Heart left ventricle (tissue), 16 donors: ENCODE data around the gene SPECC1. TPM values are rescaled to one million over a fixed set of nuclear protein-coding genes. Genes with fewer than 3 reads are reported as not detected.
"Not testable (repeated sequence)": the region's sequence is repeated elsewhere in the genome, so short reads cannot be mapped to it uniquely, and the experiment has no call there.

ENCODE experiments used
- ATAC-seq, 4 donors: fragments of 200-7000 bp; cut with Tn5 transposase; one replicate each; pipeline ENCODE4 v1.9.1; 2020 to 2022; ENCODE audit warnings: moderate library complexity in 4 of 4, mild to moderate bottlenecking in 3 of 4, moderate number of reproducible peaks in 1 of 4
- DNase-seq, 5 donors: peaks; one replicate each; pipeline ENCODE4 v3.0.0-alpha.2; 2020
- H3K27ac ChIP-seq, 12 donors: fragments of 200-600 bp; sonication (generic) in 4 of 12; one replicate each; pipeline versions ENCODE4 v1.5.0 to v1.8.0; 2016 to 2022; ENCODE audit warnings: mild to moderate bottlenecking in 2 of 12
- H3K27me3 ChIP-seq, 9 donors: fragments of 200-600 bp; sonication (generic) in 2 of 9; one replicate each; pipeline versions ENCODE4 v1.5.1 to v1.8.0; 2016 to 2022; ENCODE audit warnings: mild to moderate bottlenecking in 3 of 9
- H3K36me3 ChIP-seq, 9 donors: fragments of 200-600 bp; sonication (generic) in 2 of 9; one replicate each; pipeline versions ENCODE4 v1.5.0 to v1.8.0; 2018 to 2022; ENCODE audit warnings: mild to moderate bottlenecking in 2 of 9
- H3K4me1 ChIP-seq, 12 donors: fragments of 200-600 bp; sonication (generic) in 4 of 12; one replicate each; pipeline versions ENCODE4 v1.5.0 to v1.8.0; 2016 to 2022; ENCODE audit warnings: mild to moderate bottlenecking in 3 of 12
- H3K4me3 ChIP-seq, 12 donors: fragments of 200-600 bp; sonication (generic) in 4 of 12; one replicate each; pipeline versions ENCODE4 v1.5.0 to v1.8.0; 2017 to 2022; ENCODE audit warnings: mild to moderate bottlenecking in 9 of 12, moderate library complexity in 4 of 12
- H3K9me3 ChIP-seq, 12 donors: fragments of 200-600 bp; sonication (generic) in 4 of 12; one replicate each; pipeline versions ENCODE4 v1.5.0 to v1.8.0; 2016 to 2022; ENCODE audit warnings: mild to moderate bottlenecking in 1 of 12
- POLR2A ChIP-seq, 2 donors: fragments of 450-650 bp; IDR thresholded peaks; one replicate each; pipeline ENCODE4 v1.6.1; 2017; ENCODE audit warnings: antibody characterized with exemption in 2 of 2, mild to moderate bottlenecking in 2 of 2, moderate library complexity in 2 of 2
- WGBS, 4 donors: extraction: QIAGEN DNeasy Blood & Tissue Kit in 2 of 4; methylation state at CpG; one replicate each; pipeline versions ENCODE4 v1.1.5 to v1.1.7; 2013 to 2018; 5-methylcytosine and 5-hydroxymethylcytosine counted together
- intact Hi-C, 10 donors: fragments of 100-400 bp; cut with DNase I; formaldehyde crosslinking; loops; one replicate each; pipeline versions ENCODE4 v1.11.1 to v1.14.2; 2022
- polyA plus RNA-seq, 2 donors: library from polyadenylated mRNA; stranded (reverse); fragments of 200-250 nt; gene quantifications; one replicate each; pipeline ENCODE4 v1.2.3, GENCODE V29; 2013
- total RNA-seq, 9 donors: library from RNA; depleted of rRNA in 2 of 9; stranded (reverse); fragments of >200 nt in 2 of 9; fragmentation: NEBNext Ultra II Directional in 3 of 9; extraction: Animal tissue kit (Norgen Biotek cat#: 25700) in 3 of 9; gene quantifications; one replicate each; pipeline versions ENCODE4 v1.1.0 to v1.2.4, GENCODE V29; 2016 to 2023
- TF ChIP-seq, protein P1 (sequence below), 12 donors: fragments of 200-600 bp; sonication (generic) in 4 of 12; IDR thresholded peaks; one replicate each; pipeline versions ENCODE4 v1.5.0 to v1.8.0; 2018 to 2022; ENCODE audit warnings: antibody characterized with exemption in 12 of 12, mild to moderate bottlenecking in 5 of 12
- donor health status: ischemic (EF 13 %, LVEDD 7.1; RV severe dilation, severe dysfunction).
- donor health status: healthy with polysubstance abuse.
- donor health status: DM: no; HTN: yes; CAD: no.
- donor health status: DM: no; HTN: no; CAD: no.
- donor health status: ischemic (EF 25% LVEDD 6.9; RV normal size, moderate dysfunction).
- donor health status: ischemic (EF 25% LVEDD 5.7; RV mildly dilated, moderate dysfunction).
- donor health status: healthy.
- donor health status: DM: yes; HTN: yes; CAD: no.
- donor health status: ischemic (EF 35%, LVEDD 5.7; RV mildly dilated, moderate dysfunction).
- donor health status: nonischemic (EF 11% LVEDD 7.7; RV severe dilation, severe dysfunction).
- donor health status: DM: yes; HTN: yes; CAD: no.
- donor health status: PGD.
- donor health status: ischemic (EF 29% LVEDD 5.4; RV normal size, mild dysfunction).
- donor health status: nonischemic (EF 23%, LVEDD 6.1; RV moderate dilation, normal function).

SPECC1 gene
- total and polyA plus RNA-seq, 11 donors: 3.8 to 18.4 (median 10.6) TPM

DNA sequence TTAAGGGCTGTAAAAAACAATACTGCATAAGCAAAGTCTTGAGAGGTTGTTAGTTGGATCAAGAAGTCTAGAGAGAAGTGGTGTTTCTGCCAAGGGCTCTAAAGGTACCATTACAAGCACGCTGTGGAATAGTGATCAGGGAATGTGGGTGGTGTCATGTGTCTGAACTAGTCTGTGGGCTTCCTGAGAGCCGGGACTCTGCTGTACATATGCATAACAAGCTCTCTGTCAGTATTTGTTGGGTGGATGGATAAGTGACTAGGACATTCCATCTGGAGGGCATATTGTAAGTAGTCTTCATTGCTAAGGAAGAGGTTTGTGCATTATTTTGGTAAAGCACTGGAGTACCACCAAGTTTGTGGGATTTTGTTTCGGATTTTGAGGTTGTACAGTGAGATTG lies 248.6 kb downstream of the SPECC1 start:
- WGBS, 4 donors: 91 to 96% (median 93%) methylated on average over 3 of the region's 3 CpGs
- DNase-seq: no peak
- no peak overlapping the region for H3K4me3 ChIP-seq
- H3K27ac ChIP-seq: no peak overlapping the region
- no peaks in the 10 kb centered on the region for H3K9me3 ChIP-seq
- no peaks in the 10 kb centered on the region for H3K27me3 ChIP-seq
- intact Hi-C loops: no loop called here
- TF ChIP-seq, protein P1, sequence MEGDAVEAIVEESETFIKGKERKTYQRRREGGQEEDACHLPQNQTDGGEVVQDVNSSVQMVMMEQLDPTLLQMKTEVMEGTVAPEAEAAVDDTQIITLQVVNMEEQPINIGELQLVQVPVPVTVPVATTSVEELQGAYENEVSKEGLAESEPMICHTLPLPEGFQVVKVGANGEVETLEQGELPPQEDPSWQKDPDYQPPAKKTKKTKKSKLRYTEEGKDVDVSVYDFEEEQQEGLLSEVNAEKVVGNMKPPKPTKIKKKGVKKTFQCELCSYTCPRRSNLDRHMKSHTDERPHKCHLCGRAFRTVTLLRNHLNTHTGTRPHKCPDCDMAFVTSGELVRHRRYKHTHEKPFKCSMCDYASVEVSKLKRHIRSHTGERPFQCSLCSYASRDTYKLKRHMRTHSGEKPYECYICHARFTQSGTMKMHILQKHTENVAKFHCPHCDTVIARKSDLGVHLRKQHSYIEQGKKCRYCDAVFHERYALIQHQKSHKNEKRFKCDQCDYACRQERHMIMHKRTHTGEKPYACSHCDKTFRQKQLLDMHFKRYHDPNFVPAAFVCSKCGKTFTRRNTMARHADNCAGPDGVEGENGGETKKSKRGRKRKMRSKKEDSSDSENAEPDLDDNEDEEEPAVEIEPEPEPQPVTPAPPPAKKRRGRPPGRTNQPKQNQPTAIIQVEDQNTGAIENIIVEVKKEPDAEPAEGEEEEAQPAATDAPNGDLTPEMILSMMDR (IDR thresholded peaks at IDR 0.05): no peak
- TF ChIP-seq POLR2A (IDR thresholded peaks at IDR 0.05): no peak
- H3K36me3 ChIP-seq: peaks cover 0 to 66% (median 38%) of the 10 kb centered on the region in 9 donors
- ATAC-seq: no peak
- H3K4me1 ChIP-seq: no peaks in the 10 kb centered on the region

GRCh38 chr17:20259668-20260067 lies 250.5 kb downstream of the SPECC1 start:
- peaks cover 0 to 58% (median 38%) of the 10 kb centered on the region in 9 donors for H3K36me3 ChIP-seq

DNA sequence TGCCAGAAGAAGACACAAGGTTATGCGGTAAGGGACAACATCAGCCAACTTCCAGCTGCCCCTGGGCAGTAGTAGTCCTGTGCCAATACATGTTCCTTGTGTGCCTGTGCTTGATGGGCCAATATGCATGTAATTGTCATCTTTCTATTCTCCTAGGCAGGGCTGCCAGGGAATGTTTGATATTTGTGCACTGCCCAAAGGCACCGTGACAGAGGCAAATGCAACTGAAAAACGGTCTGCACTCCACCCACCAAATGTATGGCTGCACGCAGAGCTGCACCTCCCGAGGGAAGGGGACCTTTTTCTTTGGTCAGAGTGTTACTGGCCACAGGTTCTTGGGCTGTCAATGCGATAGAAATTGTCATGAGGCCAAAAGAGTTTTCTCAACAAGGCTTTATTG lies 251.1 kb downstream of the SPECC1 start:
- no peaks in the 10 kb centered on the region for H3K9me3 ChIP-seq
- ATAC-seq: no peak
- TF ChIP-seq, protein P1 (IDR thresholded peaks at IDR 0.05): no peak
- TF ChIP-seq POLR2A (IDR thresholded peaks at IDR 0.05): no peak
- peaks cover 0 to 4% (median 0%) of the 10 kb centered on the region in 12 donors for H3K4me1 ChIP-seq
- intact Hi-C loops: loop anchor here in 1 of 10 donors (10.0 kb wide), 1 partner anchor 55 kb away; no protein-coding TSS in a partner anchor
- DNase-seq: no peak
- no peak overlapping the region for H3K4me3 ChIP-seq
- no peaks in the 10 kb centered on the region for H3K27me3 ChIP-seq
- 89 to 93% (median 91%) methylated on average over 6 of the region's 6 CpGs for WGBS, 4 donors
- H3K36me3 ChIP-seq: peaks cover 0 to 54% (median 38%) of the 10 kb centered on the region in 9 donors
- no peak overlapping the region for H3K27ac ChIP-seq

More at GRCh38 chr17:20259668-20260067, 250.5 kb downstream of the SPECC1 start:
- ATAC-seq (no peak), DNase-seq (no peak)
- H3K4me3 ChIP-seq: no peak overlapping the region
- peaks cover 0 to 1% (median 0%) of the 10 kb centered on the region in 12 donors for H3K4me1 ChIP-seq
- H3K27me3 ChIP-seq: no peaks in the 10 kb centered on the region
- H3K27ac ChIP-seq: no peak overlapping the region
- H3K9me3 ChIP-seq: no peaks in the 10 kb centered on the region
- TF ChIP-seq POLR2A (IDR thresholded peaks at IDR 0.05): no peak
- TF ChIP-seq, protein P1 (IDR thresholded peaks at IDR 0.05): no peak
- WGBS, 4 donors: 95 to 97% (median 97%) methylated on average over 4 of the region's 4 CpGs
- intact Hi-C loops: loop anchor here in 1 of 10 donors (10.0 kb wide), 1 partner anchor 55 kb away; no protein-coding TSS in a partner anchor

DNA sequence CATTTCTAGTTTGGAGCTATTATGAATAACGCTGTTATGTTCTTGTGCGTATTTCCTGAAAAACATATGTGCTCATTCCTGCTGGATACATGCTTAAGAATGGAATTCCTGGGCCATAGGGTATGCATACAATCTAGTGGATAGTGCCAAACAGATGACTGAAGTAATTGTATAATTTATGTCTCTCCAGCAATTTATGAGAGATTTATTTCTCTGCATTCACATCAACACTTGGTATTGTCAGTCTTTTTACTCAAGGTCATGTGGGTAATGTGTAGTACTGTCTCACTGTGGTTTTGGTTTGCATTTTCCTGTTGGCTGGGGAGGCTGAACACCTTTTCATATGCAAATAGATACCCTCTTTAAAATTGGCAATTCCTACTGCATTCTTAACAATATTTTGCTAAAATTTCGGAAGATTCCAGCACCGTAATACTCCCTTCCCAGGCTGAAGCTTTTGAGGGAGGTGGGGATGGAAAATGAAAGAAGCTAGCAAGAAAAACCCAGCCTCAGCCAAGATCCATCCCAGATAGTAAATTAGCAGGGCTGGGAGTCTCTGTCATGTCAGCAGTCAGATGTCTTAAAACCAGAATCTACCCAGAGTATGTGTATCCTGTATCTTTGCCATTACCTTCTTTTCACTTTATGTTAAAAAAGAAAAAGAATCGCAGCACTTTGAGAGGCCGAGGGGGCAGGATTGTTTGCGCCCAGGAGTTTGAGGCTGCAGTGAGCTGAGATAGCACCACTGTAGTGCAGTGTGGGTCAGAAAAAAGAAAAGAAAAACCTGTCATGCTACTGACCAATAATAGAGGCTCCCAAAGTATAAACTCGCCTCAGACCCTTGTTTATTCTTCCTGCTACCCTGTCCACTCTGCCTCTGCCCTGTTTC lies 253.3 kb downstream of the SPECC1 start:
- Histone ChIP-seq H3K27ac (no peak overlapping the region), H3K36me3 (peaks cover 0 to 45% (median 28%) of the 10 kb centered on the region in 9 donors), H3K27me3 (no peaks in the 10 kb centered on the region), H3K9me3 (no peaks in the 10 kb centered on the region), H3K4me1 (peaks cover 0 to 12% (median 4%) of the 10 kb centered on the region in 12 donors), H3K4me3 (no peak overlapping the region)
- WGBS, 4 donors: 90 to 94% (median 92%) methylated on average over 8 of the region's 8 CpGs
- no peak for TF ChIP-seq POLR2A (IDR thresholded peaks at IDR 0.05)
- TF ChIP-seq, protein P1 (IDR thresholded peaks at IDR 0.05): no peak
- DNase-seq (no peak), ATAC-seq (no peak)
- intact Hi-C loops: loop anchor here in 1 of 10 donors (10.0 kb wide), 1 partner anchor 58 kb away; no protein-coding TSS in a partner anchor

DNA sequence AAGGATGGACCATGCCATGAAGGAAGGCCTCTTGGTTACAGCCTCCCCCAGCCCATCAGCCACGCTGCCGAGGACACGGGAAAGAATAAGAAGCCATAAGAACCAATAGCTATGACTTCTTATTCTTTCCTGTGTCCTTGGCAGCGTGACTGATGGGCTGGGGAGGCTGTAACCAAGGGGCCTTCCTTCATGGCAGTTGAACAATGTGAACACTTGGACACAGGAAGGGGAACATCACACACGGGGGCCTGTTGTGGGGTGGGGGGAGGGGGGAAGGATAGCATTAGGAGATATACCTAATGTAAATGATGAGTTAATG lies 253.9 kb downstream of the SPECC1 start:
- Histone ChIP-seq H3K36me3 (peaks cover 0 to 39% (median 22%) of the 10 kb centered on the region in 9 donors), H3K4me1 (peaks cover 0 to 14% (median 6%) of the 10 kb centered on the region in 12 donors)
- not testable (repeated sequence) for H3K27ac ChIP-seq, H3K4me3 ChIP-seq, ATAC-seq, H3K9me3 ChIP-seq, H3K27me3 ChIP-seq, DNase-seq
- 58 to 73% (median 69%) methylated on average over 5 of the region's 5 CpGs for WGBS, 4 donors
- intact Hi-C loops: loop anchor here in 1 of 10 donors (10.0 kb wide), 1 partner anchor 58 kb away; no protein-coding TSS in a partner anchor
